Sigmoid colon (tissue), 4 donors: ENCODE measurements around the gene ABLIM2.

ENCODE experiments used
- CTCF ChIP-seq, 4 experiments: fragments of 450-650 bp in 3 of 4; fragments of 200-600 bp in 1 of 4; IDR thresholded peaks; one replicate each; pipeline ENCODE4 v1.5.1; 2016 to 2019; ENCODE audit warnings: antibody characterized with exemption in 4 of 4, mild to moderate bottlenecking in 3 of 4, moderate library complexity in 2 of 4
- POLR2A ChIP-seq, 2 donors: fragments of 450-650 bp; IDR thresholded peaks; one replicate each; pipeline ENCODE4 v1.6.1; 2016; ENCODE audit warnings: antibody characterized with exemption in 2 of 2, mild to moderate bottlenecking in 2 of 2, moderate library complexity in 2 of 2
- POLR2AphosphoS5 ChIP-seq, 4 donors: sonication (generic); formaldehyde crosslinking; IDR thresholded peaks; one replicate each; pipeline ENCODE4 v1.6.1; 2017; ENCODE audit warnings: antibody characterized with exemption in 4 of 4

- TF ChIP-seq CTCF (IDR thresholded peaks at IDR 0.05) (no peak), POLR2AphosphoS5 (IDR thresholded peaks at IDR 0.05) (no peak), POLR2A (IDR thresholded peaks at IDR 0.05) (no peak)
Measured at GRCh38 chr4:8044699-8045098, 113.9 kb downstream of the ABLIM2 start.
